PFSK-1 (cell line): ENCODE data around the gene CAPN9.

Experiments
- FOXP2 ChIP-seq: optimal IDR thresholded peaks from 2 replicates; pipeline ENCODE3; 2011; ENCODE audit warnings: borderline replicate concordance, control low read depth, inconsistent platforms; ENCODE audit not compliant: insufficient read depth; ENCODE audit errors: extremely low read length, extremely low read depth
- POLR2AphosphoS5 ChIP-seq: IDR thresholded peaks from 2 replicates; pipeline ENCODE4 v1.6.1; 2012; ENCODE audit warnings: low read depth, mild to moderate bottlenecking, control low read depth, low read length, moderate library complexity
- REST ChIP-seq, 2 experiments: IDR thresholded peaks; 2 replicates each; pipeline versions ENCODE4 v1.6.1 to v1.8.0; 2011 to 2012; ENCODE audit warnings: low read depth in 2 of 2, low read length in 2 of 2, control low read depth in 1 of 2, inconsistent platforms in 1 of 2, mild to moderate bottlenecking in 1 of 2, moderate library complexity in 1 of 2; ENCODE audit not compliant: insufficient read depth in 1 of 2
- SIN3A ChIP-seq: IDR thresholded peaks from 2 replicates; pipeline ENCODE4 v1.6.1; 2012; ENCODE audit warnings: mild to moderate bottlenecking, low read length, moderate library complexity, borderline replicate concordance; ENCODE audit not compliant: insufficient read depth
- TAF1 ChIP-seq: IDR thresholded peaks from 2 replicates; pipeline ENCODE4 v1.6.1; 2012; ENCODE audit warnings: low read length, control low read depth, borderline replicate concordance; ENCODE audit not compliant: insufficient read depth

Gene CAPN9

DNA sequence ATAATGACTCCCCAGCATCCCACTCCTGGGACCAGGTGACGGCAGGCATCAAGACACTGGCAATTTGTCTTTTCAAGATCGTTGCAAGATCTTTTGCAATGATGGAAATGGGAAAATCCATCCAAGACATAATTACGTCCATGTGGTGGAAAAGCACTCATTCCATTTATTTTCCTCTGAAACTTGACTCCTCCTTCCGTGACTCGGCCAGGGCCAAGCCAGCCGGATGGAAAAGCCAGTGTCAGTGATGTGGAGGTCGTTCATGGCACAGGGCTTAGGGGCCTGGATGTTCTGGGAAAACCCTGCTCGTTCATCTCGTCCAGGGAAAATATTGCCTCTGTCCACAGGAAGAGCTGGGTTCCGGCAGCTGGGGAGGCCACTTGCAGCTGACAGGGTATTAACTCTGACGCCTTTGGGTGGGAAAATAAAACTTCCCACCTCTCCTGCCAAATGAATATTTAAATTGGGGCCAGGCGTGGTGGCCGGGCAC, 74.9 kb downstream of the CAPN9 start:
- TF ChIP-seq FOXP2 (no peak), REST (IDR thresholded peaks at IDR 0.05; ENCODE audit: insufficient read depth in 1 of 2, low read depth in 2 of 2, low read length in 2 of 2) (no peak), TAF1 (no peak), SIN3A (no peak), POLR2AphosphoS5 (no peak)

DNA sequence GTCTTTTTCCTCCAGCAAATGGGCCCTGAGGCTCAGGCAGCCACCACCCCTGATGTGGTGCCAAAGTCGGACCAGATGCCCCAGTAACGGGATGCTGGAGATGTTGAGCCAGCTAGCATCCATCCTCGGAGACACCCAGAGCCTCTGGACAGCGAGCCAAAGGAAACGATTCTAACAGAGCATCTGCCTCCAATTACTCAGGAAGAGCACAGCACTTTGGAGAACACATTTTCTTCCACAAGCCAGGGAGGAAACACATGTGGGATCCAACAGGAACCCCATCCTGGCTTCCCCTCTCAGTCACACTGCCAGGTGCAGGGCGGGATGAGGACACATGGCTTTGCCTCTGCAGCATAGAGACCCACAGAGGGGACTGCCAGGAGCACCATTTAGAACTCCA, 76.2 kb downstream of the CAPN9 start:
- no peak for TF ChIP-seq POLR2AphosphoS5
- no peak for TF ChIP-seq TAF1
- TF ChIP-seq FOXP2 = no peak
- no peak for TF ChIP-seq SIN3A
- no peak for TF ChIP-seq REST (IDR thresholded peaks at IDR 0.05; ENCODE audit: insufficient read depth in 1 of 2, low read depth in 2 of 2, low read length in 2 of 2)

DNA sequence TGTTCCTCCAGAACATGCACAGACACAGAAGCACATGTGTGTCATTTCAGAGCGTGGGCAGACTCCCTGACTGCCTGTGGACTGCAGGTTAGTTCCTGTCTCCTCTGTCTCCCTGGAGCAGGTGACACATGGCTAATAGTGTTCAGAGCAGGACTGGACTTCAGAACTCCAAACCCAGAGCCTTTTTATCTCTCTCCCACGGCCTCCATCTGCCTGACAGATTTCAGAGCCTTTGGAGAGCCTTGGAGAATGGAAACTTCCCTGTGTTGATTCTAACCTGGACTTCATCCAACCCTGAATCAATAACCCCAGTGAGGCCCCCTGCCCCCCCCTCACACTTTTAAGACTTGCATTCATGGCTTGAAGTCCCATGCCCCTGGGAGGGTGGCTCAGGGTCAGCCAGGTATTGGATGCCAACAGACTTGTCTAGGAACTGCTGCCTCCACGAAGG, 76.8 kb downstream of the CAPN9 start:
- no peak for TF ChIP-seq TAF1
- no peak for TF ChIP-seq REST (IDR thresholded peaks at IDR 0.05; ENCODE audit: insufficient read depth in 1 of 2, low read depth in 2 of 2, low read length in 2 of 2)
- TF ChIP-seq SIN3A = no peak
- no peak for TF ChIP-seq FOXP2
- no peak for TF ChIP-seq POLR2AphosphoS5

GRCh38 chr1:230824551-230824918, 77.3 kb downstream of the CAPN9 start:
- TF ChIP-seq SIN3A (no peak), REST (IDR thresholded peaks at IDR 0.05; ENCODE audit: insufficient read depth in 1 of 2, low read depth in 2 of 2, low read length in 2 of 2) (no peak), TAF1 (no peak), POLR2AphosphoS5 (no peak), FOXP2 (no peak)
